Measurements from ENCODE around the gene DUOX2. TPM values are rescaled to one million over a fixed set of nuclear protein-coding genes. Genes with fewer than 3 reads are reported as not detected.

The DUOX2 gene
- total and polyA plus RNA-seq, 11 donors: 0.02 to 1.4 (median 0.11) TPM

- TF ChIP-seq POLR2A (IDR thresholded peaks at IDR 0.05) (no peak), CTCF (IDR thresholded peaks at IDR 0.05) (no peak)
- H3K27ac ChIP-seq: no peak overlapping the region
- 92 to 100% (median 94%) methylated on average over 1 to 6 of the region's 6 CpGs for WGBS, 4 donors
- ATAC-seq: no peak
- intact Hi-C loops (cut with DNase I): no loop called here
- no peaks in the 10 kb centered on the region for H3K4me1 ChIP-seq
- no peaks in the 10 kb centered on the region for H3K9me3 ChIP-seq
- DNase-seq: no peak
- no peak overlapping the region for H3K4me3 ChIP-seq
- peaks cover 0 to 1% (median 0%) of the 10 kb centered on the region in 9 donors for H3K27me3 ChIP-seq
- no peaks in the 10 kb centered on the region for H3K36me3 ChIP-seq
Observed at GRCh38 chr15:45102226-45102625, 11.7 kb downstream of the DUOX2 start.

- Histone ChIP-seq H3K4me3 (no peak overlapping the region), H3K4me1 (no peaks in the 10 kb centered on the region), H3K27me3 (no peaks in the 10 kb centered on the region), H3K27ac (no peak overlapping the region), H3K36me3 (no peaks in the 10 kb centered on the region), H3K9me3 (no peaks in the 10 kb centered on the region)
- TF ChIP-seq CTCF (IDR thresholded peaks at IDR 0.05) (no peak), POLR2A (IDR thresholded peaks at IDR 0.05) (no peak)
- no peak for ATAC-seq
- 90 to 94% (median 91%) methylated on average over 12 of the region's 12 CpGs for WGBS, 4 donors
- intact Hi-C loops (cut with DNase I): no loop called here
- no peak for DNase-seq
Observed at GRCh38 chr15:45101749-45102148, 12.2 kb downstream of the DUOX2 start.

DNA sequence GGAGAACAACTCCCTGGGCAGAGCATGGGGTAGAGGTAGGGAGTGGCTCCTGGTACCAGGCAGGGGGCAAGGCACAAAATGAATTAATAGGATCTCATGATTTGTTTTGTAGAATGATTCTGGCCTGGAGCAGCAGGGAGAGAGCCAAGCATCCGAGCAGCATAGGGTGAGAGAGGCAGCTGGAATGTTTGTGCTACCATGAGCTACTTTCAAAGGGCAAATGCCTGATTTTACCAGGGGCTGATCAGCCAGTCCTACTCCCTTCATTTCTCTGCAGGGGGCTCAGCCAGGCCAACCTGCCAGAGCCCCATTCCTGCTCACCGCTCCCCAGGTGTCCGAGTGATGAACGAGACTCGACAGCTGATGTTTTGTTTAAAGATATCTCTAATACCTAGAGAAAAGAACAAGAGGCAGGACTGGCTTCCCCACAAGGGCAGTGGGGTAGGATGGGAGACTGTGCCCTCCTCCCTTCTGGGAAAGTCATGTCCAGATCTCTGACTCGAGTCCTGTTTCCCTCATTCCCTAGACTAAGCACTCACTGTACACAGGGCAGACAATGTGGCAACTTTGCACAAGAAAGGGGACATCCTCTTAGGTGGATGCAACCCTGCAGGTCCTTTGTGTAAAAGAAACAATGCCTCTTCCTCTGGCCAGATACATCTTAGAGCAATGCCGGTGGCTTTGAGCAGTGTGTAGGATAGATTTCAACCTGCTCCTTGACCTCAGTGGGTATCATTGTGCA lies 12.9 kb downstream of the DUOX2 start:
- intact Hi-C loops (cut with DNase I): no loop called here
- 61 to 67% (median 64%) methylated on average over 7 of the region's 7 CpGs for WGBS, 4 donors
- H3K4me1 ChIP-seq: no peaks in the 10 kb centered on the region
- H3K9me3 ChIP-seq: no peaks in the 10 kb centered on the region
- DNase-seq (no peak), ATAC-seq (no peak)
- H3K4me3 ChIP-seq: no peak overlapping the region
- H3K27ac ChIP-seq: no peak overlapping the region
- no peaks in the 10 kb centered on the region for H3K36me3 ChIP-seq
- no peaks in the 10 kb centered on the region for H3K27me3 ChIP-seq
- no peak for TF ChIP-seq POLR2A (IDR thresholded peaks at IDR 0.05)
- no peak for TF ChIP-seq CTCF (IDR thresholded peaks at IDR 0.05)

GRCh38 chr15:45099549-45100165 lies 14.3 kb downstream of the DUOX2 start:
- no peak for DNase-seq
- intact Hi-C loops (cut with DNase I): no loop called here
- 85 to 90% (median 88%) methylated on average over 23 of the region's 23 CpGs for WGBS, 4 donors
- Histone ChIP-seq H3K36me3 (no peaks in the 10 kb centered on the region), H3K27me3 (no peaks in the 10 kb centered on the region), H3K27ac (no peak overlapping the region), H3K4me1 (no peaks in the 10 kb centered on the region), H3K4me3 (no peak overlapping the region), H3K9me3 (no peaks in the 10 kb centered on the region)
- no peak for ATAC-seq
- TF ChIP-seq POLR2A (IDR thresholded peaks at IDR 0.05) (no peak), CTCF (IDR thresholded peaks at IDR 0.05) (no peak)

All from heart left ventricle (tissue), 16 donors.